Hematopoietic multipotent progenitor cell treated with erythropoietin and hydrocortisone succinate and interleukin-3 and kit ligand, for 15 days (in vitro differentiated cells): ENCODE data around the gene CFAP251.
A peak's percentile ranks its signal among the peaks of the same experiment; 100 is the strongest.
"Not testable (repeated sequence)": the region's sequence is repeated elsewhere in the genome, so short reads cannot be mapped to it uniquely, and the experiment has no call there.

Experiments used
- DNase-seq: peaks from one replicate; pipeline ENCODE4 v3.0.0-alpha.2; 2015; ENCODE audit warnings: low spot score

The CFAP251 gene

DNA sequence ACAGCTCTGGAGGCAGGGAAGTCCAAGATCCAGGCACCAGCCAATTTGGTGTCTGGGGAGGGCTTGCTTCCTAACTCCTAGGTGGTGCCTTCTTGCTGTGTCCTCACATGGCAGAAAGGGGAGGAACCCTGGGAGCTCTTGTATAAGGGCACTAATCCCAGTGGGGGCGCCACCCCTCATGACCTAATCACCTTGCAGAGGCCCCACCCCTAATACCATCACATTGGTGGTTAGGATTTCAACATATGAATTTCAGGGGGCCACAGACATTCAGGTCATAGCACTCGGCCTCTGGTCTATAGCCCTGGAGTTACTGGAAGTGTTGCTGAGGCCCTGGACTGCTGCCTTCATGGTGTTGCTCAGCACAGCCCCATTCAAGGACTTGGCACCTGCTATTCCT lies 15.2 kb upstream of the CFAP251 start:
- DNase-seq: no peak

DNA sequence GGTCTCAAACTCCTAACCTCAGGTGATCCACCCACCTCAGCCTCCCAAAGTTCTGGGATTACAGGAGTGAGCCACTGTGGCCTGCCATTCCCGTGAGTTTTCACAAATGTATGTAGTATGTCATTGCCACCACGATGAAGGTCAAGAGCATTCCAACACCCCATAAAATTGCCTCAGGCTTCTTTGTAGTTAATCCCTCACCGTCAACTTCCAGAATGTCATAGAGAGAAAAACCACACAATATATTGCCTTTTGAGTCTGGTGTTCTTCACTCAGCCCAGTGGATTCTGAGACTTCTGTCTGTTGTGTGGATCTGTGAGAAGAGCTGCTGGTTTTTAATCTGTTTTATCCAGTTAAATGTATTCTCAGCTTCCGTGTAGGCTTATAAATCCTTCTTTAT lies 12.6 kb upstream of the CFAP251 start:
- no peak for DNase-seq

DNA sequence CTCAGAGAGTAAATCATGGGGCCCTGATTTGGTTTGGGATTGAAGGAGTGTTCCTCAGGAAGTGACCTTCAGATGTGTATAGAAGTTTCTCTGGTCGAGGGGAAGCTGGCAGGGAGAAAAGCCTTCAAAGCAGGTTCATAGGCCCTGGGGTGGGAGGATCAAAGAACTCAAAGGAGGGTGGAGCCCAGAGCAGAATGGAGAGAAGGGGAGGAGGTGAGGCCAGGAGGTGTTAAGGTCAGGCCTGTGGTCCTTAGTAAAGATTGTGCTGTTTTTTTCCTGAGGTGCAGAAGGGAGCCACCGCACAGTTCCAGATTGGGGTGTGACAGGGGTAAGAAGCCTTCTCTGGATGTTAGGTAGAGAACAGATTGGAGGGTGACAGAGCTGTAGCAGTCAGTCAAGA lies 9.7 kb upstream of the CFAP251 start:
- DNase-seq: no peak

DNA sequence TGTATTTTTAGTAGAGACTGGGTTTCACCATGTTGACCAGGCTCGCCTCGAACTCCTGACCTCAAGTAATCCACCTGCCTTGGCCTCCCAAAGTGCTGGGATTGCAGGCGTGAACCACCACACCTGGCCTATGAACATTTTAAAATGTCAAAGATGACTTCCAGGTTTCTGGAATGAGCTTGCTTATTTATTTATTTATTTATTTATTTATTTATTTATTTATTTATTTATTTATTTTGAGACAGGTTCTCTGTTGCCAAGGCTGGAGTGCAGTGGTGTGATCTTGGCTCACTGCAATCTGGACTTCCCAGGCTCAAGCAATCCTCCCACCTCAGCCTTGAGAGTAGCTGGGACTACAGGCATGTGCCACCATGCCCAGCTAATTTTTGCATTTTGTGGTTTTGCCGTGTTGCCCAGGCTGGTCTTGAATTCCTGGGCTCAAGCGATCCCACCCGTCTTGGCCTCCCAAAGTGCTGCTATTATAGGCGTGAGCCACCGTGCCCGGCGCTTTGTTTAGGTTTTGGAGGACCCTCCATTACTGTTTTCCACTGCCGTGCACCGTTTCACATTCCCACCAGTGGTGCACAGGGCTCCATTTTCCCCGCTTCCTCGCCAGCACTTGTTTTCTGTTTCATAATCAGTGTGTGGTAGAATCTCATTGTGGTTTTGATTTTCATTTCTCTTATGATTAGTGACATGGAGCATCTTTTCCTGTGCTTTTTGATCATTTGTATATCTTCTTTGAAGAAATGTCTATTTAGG lies 6.4 kb upstream of the CFAP251 start:
- DNase-seq: no peak

DNA sequence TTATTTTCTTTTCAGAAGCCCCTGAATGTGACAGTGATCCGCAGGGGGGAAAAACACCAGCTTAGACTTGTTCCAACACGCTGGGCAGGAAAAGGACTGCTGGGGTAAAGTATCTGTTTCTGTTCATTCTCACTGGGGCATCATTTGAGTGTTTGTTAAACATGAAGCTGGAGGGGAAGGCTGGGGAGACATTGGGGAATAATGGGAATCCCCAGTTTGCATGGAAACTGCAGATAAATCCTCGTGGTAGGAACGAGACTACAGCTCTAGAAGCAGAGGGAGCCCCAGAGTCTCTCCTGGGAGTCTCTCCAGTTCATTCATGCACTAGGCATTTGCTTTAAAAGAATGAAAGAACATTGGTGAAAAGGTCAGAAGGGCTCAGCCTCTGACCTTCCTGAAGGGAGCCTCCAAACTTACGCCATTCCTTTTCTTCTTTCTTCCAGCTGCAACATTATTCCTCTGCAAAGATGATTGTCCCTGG lies 2.5 kb upstream of the CFAP251 start:
- DNase-seq: no peak

DNA sequence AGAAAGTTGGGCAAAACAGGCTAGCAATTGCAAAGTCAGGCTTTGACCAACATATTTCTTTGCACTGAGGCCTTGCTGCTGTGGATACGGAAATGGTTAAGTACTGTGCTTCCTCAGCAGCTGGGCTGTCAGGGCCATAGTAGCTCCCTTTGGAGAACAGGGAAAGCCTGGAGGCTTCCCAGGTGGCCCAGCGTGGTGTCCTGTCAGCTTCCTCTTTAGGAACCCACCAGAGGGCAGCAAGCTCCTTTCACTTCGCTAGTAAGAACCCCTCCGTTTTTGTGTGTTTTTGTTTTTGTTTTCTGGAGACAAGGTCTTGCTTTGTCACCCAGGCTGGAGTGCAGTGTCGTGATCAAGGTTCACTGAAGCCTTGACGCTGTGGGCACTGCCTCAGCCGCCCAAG lies 1.7 kb upstream of the CFAP251 start:
- DNase-seq: no peak

DNA sequence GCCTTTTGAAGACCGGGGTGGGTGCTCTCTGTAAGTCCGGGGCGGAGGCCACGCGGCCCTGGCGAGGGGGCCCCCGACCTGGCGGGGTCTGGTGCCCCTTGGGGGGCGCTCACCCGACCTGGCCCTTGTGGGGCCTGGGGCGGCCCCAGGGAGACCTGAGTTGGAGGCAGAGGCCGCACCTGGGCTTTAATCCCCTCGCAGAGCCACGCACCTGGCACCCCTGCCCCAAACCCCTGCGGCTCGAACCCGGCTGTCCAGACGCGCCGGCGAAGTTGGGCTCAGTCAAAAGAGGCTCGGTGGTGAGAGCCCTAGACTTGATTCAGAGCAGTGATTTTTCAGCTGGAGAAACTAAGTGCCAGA lies 267 bp downstream of the CFAP251 start:
- no peak for DNase-seq

DNA sequence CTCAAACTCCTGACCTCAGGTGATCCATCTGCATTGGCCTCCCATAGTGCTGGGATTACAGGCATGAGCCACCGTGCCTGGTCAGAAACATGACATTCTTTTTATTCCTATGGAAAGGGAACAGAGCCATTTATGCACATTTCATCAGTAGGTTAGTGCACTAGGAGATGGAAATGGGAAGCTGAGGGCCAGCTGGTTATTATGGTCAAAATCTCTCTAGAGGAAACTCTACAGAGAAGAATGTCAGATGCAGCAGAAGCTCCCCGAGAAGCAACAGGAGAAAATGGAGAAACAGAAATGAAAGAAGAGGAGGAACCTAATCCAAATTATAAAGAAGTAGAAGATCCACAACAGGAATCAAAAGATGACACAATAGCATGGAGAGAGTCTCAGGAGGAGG lies 2.7 kb downstream of the CFAP251 start:
- no peak for DNase-seq

DNA sequence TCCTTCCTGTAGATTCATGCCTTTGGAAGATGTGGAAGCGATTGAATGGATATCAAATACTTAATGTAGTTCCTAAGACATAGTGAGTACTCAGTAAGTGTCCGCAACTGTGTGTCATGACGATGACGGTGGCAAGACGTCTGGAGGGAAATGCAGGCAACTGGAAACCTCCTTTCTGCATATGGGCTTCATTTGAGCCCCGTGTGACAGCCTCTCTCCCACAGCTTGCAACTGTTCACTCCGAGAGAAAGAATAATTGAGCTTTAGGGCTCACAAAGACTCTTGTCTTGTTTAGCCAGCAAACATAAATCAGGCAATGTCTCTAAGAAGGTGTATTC lies 6.9 kb downstream of the CFAP251 start:
- DNase-seq: no peak

DNA sequence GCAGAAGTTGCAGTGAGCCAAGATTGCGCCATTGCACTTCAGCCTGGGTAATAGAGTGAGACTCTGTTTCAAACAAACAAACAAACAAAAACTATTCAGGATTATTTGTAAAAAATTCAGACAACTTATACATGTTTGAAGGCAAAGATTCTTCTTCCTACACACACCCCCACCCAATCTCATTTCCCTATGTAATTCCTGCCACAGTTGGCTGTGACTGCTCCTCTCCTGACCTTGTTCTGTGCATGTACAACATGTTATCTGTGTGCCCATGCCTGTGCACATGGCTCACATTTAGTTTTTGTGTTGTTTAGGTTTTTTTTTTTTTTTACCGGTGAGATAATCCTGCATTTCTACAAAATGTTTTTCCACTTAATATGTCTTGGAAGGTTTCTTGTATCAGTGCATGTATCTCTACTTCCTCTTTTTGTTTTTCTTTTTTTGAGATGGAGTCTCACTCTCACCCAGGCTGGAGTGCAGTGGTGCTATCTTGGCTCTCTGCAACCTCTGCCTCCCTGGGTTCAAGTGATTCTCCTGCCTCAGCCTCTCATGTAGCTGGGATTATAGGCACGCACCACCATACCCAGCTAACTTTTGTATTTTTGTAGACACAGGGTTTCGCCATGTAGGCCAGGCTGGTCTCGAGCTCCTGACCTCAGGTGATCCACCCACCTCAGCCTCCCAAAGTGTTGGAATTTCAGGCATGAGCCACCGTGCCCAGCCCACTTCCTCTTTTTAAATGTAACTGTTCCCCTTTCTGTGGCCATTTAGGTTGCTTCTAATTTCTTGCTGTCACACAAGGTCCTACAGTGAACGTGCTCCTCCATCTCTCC lies 8.7 kb downstream of the CFAP251 start:
- DNase-seq: no peak

DNA sequence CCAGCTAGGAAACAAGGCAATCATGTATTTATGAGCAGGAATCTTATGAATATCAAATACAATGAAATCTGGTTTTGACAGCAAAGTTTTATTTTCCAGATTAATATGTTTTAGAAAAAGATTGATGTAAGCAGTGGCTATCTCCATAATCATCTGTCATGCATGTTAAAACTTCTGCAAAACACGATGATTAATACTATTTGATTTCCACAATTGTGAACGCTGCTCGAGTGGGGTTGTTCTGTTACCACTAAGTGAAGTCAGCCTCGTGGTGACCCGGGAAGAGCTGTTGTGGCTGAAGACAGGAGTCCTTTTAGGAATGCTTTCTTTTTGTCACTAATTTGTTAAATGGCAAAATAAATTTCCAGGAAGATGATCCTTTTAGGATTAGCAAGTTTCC lies 9.4 kb downstream of the CFAP251 start:
- DNase-seq: no peak

DNA sequence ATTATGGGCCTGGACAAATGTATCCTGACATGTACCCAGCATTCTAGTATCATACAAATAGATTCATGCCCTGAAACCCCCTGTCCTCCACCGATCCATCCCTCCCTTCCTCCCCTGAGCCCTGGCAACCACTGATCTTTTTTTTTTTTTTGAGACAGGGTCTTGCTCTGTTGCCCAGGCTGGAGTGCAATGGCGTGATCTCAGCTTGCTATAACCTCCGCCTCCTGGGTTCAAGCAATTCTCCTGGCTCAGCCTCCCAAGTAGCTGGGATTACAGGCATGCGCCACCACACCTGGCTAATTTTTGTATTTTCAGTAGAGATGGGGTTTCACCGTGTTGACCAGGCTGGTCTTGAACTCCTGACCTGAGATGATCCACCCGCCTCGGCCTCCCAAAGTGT lies 11.2 kb downstream of the CFAP251 start:
- DNase-seq: not testable (repeated sequence)

DNA sequence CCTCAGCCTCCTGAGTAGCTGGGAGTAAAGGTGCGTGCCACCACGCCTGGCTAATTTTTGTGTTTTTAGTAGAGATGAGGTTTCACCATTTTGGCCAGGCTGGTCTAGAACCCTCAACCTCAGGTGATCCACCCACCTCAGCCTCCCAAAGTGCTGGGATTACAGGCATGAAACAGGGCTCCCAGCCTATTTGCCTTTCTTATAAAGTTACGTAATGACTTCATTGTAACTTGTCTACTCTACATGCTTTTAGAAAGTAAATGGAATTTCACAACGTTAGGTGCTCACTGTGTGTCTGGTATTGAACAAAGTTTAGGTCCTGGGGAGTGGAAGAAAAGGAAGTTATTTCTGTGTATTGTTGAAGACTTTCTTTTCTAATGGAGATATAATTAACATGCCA lies 12.5 kb downstream of the CFAP251 start:
- DNase-seq: no peak

DNA sequence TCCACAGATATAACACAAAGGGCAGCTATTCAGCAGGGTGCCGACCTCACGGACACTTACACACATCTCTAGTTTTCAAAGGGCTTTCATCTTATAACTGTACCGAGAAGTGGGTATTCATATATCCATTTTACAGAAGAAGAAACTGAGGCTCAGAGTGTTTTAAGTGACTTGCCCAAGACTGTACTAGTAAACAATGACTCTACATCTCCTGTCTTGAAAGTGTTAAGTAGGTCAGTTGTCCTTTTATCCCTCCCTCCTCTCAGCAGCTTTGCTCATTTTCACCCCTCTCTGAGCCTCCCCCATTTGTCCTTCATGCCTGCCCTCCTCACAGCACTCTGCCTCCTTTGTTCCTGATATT lies 13.8 kb downstream of the CFAP251 start:
- DNase-seq: no peak

DNA sequence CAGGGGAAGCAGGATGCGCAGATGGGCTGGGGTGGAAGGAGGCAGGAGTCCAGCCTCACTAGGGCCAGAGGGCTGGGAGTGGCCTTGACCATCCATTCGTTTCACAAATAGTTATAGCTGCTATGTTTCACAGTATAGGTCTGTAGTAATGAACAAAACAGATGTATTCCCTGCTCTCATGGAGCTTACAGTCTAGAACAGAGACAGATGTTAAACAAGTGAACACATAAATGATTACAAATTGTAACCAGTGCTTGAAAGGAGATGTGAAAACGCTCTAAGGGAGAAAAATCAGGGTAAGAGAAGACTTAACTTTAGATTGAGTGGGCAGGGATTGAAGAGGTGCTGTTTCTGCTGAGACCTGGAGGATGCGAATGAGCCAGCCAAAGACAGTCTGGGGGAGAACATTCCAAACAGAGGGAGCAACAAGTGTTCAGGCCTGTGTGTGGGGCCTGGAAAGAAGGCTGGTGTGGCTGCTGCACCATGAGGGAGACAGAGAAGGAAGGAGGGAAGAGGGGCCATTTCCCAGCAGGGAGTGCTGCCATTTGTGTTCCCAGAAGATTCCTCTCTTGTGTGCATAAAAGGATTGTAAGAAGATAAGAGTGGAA lies 14.6 kb downstream of the CFAP251 start:
- DNase-seq: no peak

DNA sequence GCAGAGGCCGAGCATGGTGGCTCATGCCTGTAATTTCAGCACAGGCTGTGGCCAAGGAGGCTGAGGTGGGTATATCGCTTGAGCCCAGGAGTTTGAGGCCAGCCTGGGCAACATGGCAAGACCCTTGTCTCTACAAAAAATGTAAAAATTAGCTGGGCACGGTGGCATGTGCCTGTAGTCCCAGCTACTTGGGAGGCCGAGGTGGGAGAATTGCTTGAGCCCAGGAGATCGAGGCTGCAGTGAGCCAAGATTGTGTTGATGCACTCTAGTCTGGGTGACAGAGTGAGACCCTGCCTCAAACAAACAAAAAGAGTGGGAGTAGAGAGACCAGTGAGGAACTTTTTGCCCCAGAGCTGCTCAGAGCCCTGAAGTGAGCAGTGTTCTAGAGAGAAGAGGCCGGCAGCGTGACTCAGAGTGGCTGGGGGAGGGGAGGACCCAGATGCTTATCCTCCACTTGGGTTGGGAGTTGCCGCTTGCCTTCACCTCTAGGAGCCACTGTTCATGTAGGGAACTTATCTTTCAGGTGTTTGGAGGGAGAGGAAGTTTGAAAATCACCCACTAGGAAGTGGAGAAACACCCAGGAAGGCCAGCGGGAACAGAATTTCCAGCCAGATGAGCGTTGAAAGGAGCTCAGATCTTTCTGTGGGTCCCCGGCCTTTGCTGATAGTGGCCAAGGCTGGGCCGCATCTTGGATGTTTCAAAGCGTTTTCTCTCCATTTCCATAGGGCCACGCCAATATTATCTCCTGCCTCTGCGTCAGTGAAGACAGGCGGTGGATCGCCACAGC lies 15.3 kb downstream of the CFAP251 start:
- peak; percentile 16 for DNase-seq

DNA sequence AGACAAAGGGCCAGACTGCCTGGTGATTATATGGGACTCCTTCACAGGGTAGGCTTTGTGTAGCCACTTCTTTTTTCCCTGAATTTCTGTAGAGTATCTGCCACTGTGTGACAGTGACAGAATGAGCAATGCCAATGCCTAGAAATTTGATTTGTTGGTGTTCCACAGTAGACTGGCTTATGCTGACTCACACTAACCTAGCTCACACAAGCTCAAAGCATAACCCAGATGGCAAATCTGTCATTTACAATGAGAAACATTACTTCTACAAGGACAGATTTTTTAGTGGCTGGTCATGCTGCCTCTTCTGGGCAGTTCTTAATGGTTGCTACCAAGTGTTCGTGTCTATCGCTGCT lies 15.9 kb downstream of the CFAP251 start:
- DNase-seq: no peak

DNA sequence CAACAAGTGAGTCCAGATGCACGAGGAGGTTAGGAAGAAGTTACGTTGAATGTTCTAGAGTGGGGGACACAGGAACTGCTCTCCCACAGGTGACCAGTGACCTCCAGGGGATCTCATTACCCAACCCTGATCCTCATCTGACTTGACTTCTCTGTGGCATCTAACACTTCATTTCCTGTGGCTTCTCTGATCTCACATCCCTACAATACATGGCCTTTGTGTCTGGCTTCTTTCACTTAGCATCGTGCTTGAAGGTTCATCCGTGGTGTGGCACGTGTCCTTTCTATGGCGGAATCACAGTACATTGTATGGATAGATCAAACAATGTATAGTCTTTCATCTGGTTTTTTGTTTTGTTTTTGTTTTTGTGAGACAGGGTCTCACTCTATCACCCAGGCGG lies 19.3 kb downstream of the CFAP251 start:
- no peak for DNase-seq

DNA sequence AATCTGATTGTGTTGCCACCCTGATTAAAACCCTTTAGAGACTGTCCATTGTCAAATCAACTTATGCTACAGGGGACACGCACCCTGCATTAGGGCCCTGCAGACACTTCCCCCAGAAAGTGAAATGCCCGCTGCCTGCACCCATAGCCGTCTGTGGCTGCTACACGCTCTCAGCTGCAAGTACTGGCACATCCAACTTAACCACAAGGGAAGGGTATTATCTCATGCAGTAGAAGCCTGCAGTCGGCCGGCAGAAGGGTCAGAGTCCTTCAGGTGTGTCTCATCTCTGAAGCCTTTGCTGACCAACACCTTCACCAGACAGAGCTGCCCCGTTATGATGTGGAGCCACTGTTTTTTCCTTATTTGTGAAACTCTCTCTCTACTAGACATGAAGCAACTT lies 20.8 kb downstream of the CFAP251 start:
- DNase-seq: no peak

DNA sequence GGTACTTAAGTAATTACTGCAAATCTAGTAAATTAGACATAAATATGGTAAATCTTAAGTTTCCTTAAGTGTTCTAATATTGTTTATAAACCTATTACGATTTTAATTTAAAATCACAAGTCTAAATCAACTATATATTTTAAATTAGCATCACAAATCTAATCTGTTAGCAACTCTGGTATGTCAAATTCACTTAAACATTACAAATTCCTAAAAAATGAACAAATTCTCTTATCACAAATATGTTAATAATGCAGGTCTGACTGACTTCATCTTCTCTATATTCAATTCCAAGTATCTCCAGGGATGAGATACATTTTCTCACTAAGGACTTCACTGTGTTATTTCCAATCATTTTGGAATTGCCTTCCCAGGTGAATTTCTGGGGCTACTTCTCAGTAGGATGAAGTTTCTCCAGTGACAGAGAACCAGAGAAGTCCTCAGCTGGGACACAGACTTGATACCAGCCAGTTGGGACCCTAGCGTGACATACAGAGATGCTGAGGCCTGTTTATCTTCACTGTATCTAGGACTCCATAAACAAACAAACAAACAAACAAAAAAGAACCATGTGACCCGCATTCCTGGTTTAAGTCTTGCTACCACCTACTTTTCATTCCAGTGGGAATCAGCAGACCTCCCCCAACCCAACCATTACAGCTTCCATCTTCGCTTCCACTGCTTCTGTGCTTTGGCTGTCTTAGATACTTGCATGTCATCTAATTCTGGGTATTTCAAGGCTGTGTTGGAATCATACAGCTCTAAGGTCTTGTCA lies 21.8 kb downstream of the CFAP251 start:
- no peak for DNase-seq

DNA sequence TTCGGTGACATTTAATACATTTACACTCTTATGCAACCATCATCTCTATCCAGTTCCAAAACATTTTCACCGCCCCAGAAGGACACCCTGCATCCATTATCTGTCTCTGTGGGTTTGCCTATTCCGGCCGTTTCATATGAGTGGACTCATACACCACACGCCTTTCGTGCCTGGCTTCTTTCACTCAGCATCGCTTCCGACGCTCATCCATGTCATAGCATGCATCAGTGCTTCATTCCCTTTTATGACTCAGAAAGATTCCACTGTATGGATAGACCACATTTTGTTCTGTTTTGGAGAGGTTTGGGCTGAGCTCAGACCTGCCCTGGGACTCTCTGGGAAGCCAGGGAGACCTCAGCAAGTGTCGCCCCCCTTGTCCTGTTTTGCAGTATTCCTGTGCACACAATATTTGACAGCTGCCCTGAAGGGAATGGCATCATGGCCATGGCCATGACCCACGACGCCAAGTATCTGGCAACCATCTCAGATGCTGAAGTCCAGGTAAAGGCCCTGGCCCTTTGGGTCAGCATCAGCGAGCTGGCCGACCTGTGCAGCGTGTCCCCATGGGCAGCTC lies 23.8 kb downstream of the CFAP251 start:
- DNase-seq: no peak

DNA sequence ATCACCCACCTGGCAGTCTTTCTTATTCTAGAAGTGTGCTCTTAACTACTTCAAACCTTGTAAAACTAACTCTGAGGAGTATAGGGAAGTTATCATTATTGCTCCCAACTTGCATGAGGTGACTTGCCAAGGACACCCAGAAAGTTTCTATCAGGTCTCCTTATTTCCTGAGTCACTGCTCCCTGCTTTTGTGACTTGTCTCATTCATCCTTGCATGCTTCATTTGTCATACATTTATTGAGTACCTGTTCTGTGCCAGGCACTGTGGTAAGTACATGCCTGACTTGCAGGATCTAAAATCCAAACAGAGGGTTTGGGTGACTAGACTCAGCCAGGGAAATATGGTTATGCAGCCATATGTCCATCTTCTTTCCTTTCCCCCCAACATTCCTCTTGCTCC lies 25.5 kb downstream of the CFAP251 start:
- no peak for DNase-seq
